A673 (cell line): Measurements from ENCODE around the gene QDPR. TPM values are rescaled to one million over a fixed set of nuclear protein-coding genes. Genes with fewer than 3 reads are reported as not detected.

ENCODE experiments used
- BruUV-seq: library from RNA; stranded (reverse); fragments of 400-500 nt; replicated peaks from 2 replicates; lab custom pipeline; 2021; lab: Mats Ljungman, UMichigan
- CTCF ChIA-PET: fragments of 300-600 bp; sonication (Branson Sonifier 250); formaldehyde crosslinking; loops from one replicate; lab custom pipeline; 2022; ENCODE audit warnings: antibody characterized with exemption; lab: Charles Lee
- POLR2A ChIA-PET: fragments of 300-600 bp; sonication (Branson Sonifier 250); formaldehyde crosslinking; loops from one replicate; lab custom pipeline; 2022; ENCODE audit warnings: antibody characterized with exemption; ENCODE audit not compliant: low non-redundant PET; lab: Charles Lee
- DNase-seq: peaks from one replicate; pipeline ENCODE4 v3.0.0-alpha.2; 2015; ENCODE audit warnings: low spot score
- H3K27ac ChIP-seq: fragments of 200-600 bp; sonication (generic); 2 replicates; pipeline ENCODE4 v1.5.1; 2016; ENCODE audit warnings: mixed run types, low read depth, mild to moderate bottlenecking, mixed read lengths, antibody characterized with exemption, low read length; ENCODE audit not compliant: poor library complexity, severe bottlenecking
- H3K27me3 ChIP-seq: fragments of 200-600 bp; sonication (generic); replicated peaks from 2 replicates; pipeline ENCODE4 v1.6.1; 2017; ENCODE audit warnings: mixed run types, low read depth, mild to moderate bottlenecking, mixed read lengths, antibody characterized with exemption, low read length; ENCODE audit not compliant: insufficient read depth, poor library complexity
- H3K36me3 ChIP-seq: fragments of 200-600 bp; sonication (generic); 2 replicates; pipeline ENCODE4 v1.6.1; 2016; ENCODE audit warnings: mixed run types, mild to moderate bottlenecking, mixed read lengths, antibody characterized with exemption, low read length; ENCODE audit not compliant: insufficient read depth, poor library complexity, severe bottlenecking
- H3K4me1 ChIP-seq: fragments of 200-600 bp; sonication (generic); 2 replicates; pipeline ENCODE4 v1.6.1; 2017; ENCODE audit warnings: mixed run types, mild to moderate bottlenecking, mixed read lengths, antibody characterized with exemption, low read length; ENCODE audit not compliant: insufficient read depth, poor library complexity, severe bottlenecking
- H3K4me3 ChIP-seq: fragments of 200-600 bp; sonication (generic); 2 replicates; pipeline ENCODE4 v1.5.1; 2016; ENCODE audit warnings: low read depth, mixed run types, mild to moderate bottlenecking, mixed read lengths, low read length; ENCODE audit not compliant: poor library complexity, severe bottlenecking
- H3K9me3 ChIP-seq: fragments of 200-600 bp; sonication (generic); 2 replicates; pipeline ENCODE4 v1.6.1; 2016; ENCODE audit warnings: mixed run types, low read depth, mild to moderate bottlenecking, mixed read lengths, antibody characterized with exemption, low read length; ENCODE audit not compliant: poor library complexity, severe bottlenecking
- EZH2 ChIP-seq: fragments of 200-600 bp; sonication (generic); IDR thresholded peaks from 2 replicates; pipeline ENCODE4 v1.6.1; 2017; ENCODE audit warnings: borderline replicate concordance, low read depth, mild to moderate bottlenecking, mixed read lengths, antibody characterized with exemption, low read length; ENCODE audit not compliant: poor library complexity, severe bottlenecking
- intact Hi-C: fragments of 100-400 bp; cut with micrococcal nuclease; formaldehyde crosslinking; loops from one replicate; pipeline ENCODE4 v1.10.0; 2022; ENCODE audit not compliant: unreplicated experiment
- total RNA-seq: library from RNA; stranded (reverse); gene quantifications from 2 replicates; pipeline ENCODE4 v1.2.3, GENCODE V29; 2021
- TF ChIP-seq, protein P1 (sequence below): fragments of 300-800, 200-600 bp; sonication (generic); conservative IDR thresholded peaks from 2 replicates; pipeline ENCODE4 v1.5.1; 2017; ENCODE audit warnings: low read depth, mild to moderate bottlenecking, antibody characterized with exemption, low read length, moderate library complexity, mixed read lengths

Gene QDPR
- total RNA-seq, 1 experiment from 2014 or later: 14.7 TPM

DNA sequence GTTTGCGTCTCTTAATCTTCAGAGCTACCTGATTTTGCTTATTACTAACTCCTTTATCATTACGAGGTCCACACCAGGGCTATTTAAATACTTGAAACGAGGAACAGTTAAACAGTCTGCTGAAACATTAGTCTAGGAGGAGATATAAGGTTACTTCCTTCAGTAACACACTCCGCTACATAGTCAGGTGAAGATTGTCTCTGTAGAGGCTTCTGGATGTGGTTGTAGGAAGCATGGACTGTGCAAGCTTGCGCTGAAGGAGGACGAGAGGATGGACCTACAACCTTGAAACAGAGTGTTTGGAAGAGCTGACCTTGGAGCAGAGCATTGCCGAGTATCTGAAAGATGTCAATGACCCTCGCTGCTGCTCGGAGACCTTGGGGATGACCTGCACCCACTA lies 3.0 kb upstream of the QDPR start, which contains the start of gene CLRN2:
TSS of gene CLRN2 (plus strand) at position 301 of the 400 bp plus-strand sequence. CDS start 102 bp downstream, outside the sequence.
- intact Hi-C loops: no loop called here
- BruUV-seq: no TSS peak
- no peaks in the 10 kb centered on the region for H3K9me3 ChIP-seq
- no peak within 1 kb of the TSS for H3K4me3 ChIP-seq
- POLR2A ChIA-PET: no interaction called here
- CTCF ChIA-PET: no interaction called here
- peaks cover 8% of the 10 kb centered on the region for H3K4me1 ChIP-seq
- no peaks in the 10 kb centered on the region for H3K27me3 ChIP-seq
- no peaks in the 10 kb centered on the region for H3K36me3 ChIP-seq
- no peak within 1 kb of the TSS for H3K27ac ChIP-seq
- DNase-seq: no peak
- TF ChIP-seq, protein P1, sequence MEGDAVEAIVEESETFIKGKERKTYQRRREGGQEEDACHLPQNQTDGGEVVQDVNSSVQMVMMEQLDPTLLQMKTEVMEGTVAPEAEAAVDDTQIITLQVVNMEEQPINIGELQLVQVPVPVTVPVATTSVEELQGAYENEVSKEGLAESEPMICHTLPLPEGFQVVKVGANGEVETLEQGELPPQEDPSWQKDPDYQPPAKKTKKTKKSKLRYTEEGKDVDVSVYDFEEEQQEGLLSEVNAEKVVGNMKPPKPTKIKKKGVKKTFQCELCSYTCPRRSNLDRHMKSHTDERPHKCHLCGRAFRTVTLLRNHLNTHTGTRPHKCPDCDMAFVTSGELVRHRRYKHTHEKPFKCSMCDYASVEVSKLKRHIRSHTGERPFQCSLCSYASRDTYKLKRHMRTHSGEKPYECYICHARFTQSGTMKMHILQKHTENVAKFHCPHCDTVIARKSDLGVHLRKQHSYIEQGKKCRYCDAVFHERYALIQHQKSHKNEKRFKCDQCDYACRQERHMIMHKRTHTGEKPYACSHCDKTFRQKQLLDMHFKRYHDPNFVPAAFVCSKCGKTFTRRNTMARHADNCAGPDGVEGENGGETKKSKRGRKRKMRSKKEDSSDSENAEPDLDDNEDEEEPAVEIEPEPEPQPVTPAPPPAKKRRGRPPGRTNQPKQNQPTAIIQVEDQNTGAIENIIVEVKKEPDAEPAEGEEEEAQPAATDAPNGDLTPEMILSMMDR: no peak
- TF ChIP-seq EZH2: no peak

GRCh38 chr4:17512973-17513665 lies 1.2 kb upstream of the QDPR start:
- Histone ChIP-seq H3K4me1 (peaks cover 8% of the 10 kb centered on the region), H3K27ac (no peak overlapping the region), H3K4me3 (no peak overlapping the region), H3K27me3 (no peaks in the 10 kb centered on the region), H3K9me3 (no peaks in the 10 kb centered on the region), H3K36me3 (no peaks in the 10 kb centered on the region)
- no peak for DNase-seq
- ChIA-PET CTCF (no interaction called here), POLR2A (no interaction called here)
- BruUV-seq: no TSS peak
- TF ChIP-seq, protein P1: no peak
- no peak for TF ChIP-seq EZH2
- intact Hi-C loops: no loop called here

DNA sequence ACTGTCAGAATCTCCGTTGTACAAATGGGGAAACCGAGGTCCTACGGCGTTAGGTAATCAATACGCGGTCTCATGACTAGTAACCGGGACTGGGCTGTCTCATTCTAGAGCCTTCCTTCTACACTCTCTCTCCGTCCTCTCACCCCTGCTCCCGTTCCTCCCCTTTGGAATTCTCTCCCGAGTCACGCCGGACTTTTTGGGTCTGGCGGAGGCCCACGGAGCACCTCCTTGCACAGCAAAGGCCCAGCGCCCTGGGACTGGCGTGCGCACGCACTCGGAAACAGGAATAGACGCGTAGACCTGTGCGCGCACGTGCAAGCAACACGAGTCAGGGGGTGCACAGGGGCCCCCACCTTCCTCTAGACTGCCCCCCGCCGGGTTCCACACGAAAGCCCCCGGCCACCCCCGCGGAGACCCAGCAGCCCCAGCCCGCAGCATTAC lies 361 bp downstream of the QDPR start:
- no peaks in the 10 kb centered on the region for H3K9me3 ChIP-seq
- ChIA-PET CTCF (interaction anchor here (0.7 kb wide), 1 partner anchor 8 kb away, joined by 3 read pairs; no protein-coding TSS in a partner anchor), POLR2A (no interaction called here)
- DNase-seq: peak; percentile 48
- intact Hi-C loops: no loop called here
- peak overlapping the region; percentile 44 for H3K27ac ChIP-seq
- BruUV-seq: no TSS peak
- H3K36me3 ChIP-seq: no peaks in the 10 kb centered on the region
- TF ChIP-seq, protein P1: no peak
- no peak for TF ChIP-seq EZH2
- peaks cover 8% of the 10 kb centered on the region for H3K4me1 ChIP-seq
- peak overlapping the region; percentile 66 for H3K4me3 ChIP-seq
- H3K27me3 ChIP-seq: no peaks in the 10 kb centered on the region
